Measurements from ENCODE around the gene TJP3.

Gene TJP3

DNA sequence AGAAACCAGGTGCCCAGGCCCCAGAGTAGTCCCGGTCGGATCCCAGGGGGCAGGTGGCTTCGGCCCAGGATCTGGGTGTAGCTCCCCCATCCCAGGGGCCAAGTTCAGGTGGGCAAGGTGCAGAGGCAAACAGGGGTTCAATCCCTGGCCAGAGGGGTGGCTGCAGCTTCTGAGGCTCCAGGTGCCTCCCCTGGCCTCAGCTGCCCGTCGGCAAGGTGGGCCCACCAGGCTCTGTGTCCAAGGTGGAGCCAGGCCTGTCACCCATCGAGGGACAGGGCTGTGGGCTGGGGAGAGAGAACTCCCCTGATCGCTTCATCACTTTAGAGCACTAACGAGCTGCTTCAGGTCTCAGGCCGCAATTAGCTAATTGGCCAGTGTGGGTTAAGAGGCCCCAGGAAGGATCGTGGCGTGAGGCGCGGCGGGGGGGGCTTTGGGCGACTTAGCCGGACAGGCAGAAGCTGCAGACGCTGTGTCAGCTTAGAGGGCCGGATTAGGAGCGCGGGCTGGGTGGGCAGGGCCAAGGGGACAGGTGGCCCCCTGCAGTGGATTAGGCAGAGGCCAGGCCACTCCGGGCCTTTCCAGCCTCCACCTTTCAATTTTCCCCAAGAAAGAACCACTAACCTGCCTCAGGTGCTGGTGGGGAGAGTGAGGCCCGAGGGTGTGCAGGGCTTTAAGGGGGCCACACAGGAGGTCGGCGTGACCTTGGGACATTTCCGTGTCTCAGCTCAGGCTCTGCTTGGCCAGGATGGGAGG is 66.6 kb downstream of the TJP3 start:
- Histone ChIP-seq H4K20me1 (ENCODE audit: insufficient read depth, low read length) (no peaks in the 10 kb centered on the region), H3F3A (ENCODE audit: insufficient read depth, low read length) (no peaks in the 10 kb centered on the region), H3K4me3 (ENCODE audit: low read length) (no peak overlapping the region), H3K9me3 (replicated peaks; ENCODE audit: insufficient read depth, low read length) (no peaks in the 10 kb centered on the region), H3K9ac (ENCODE audit: low read length) (no peak overlapping the region), H3K4me2 (ENCODE audit: low read depth, low read length) (no peak overlapping the region), H2AFZ (ENCODE audit: low read length) (no peak overlapping the region), H3K27ac (ENCODE audit: low read length) (no peak overlapping the region), H3K79me2 (ENCODE audit: low read length) (no peaks in the 10 kb centered on the region), H3K9me2 (replicated peaks; ENCODE audit: insufficient read depth, low read length) (no peaks in the 10 kb centered on the region), H3K4me1 (ENCODE audit: low read length) (no peaks in the 10 kb centered on the region), H3K36me3 (replicated peaks; ENCODE audit: insufficient read depth, low read length) (no peaks in the 10 kb centered on the region), H3K27me3 (replicated peaks; ENCODE audit: insufficient read depth, low read length) (peaks cover 38% of the 10 kb centered on the region)
- no peak for DNase-seq
- no peak for TF ChIP-seq EZH2 (optimal IDR thresholded peaks at IDR 0.05; ENCODE audit: low read depth, low read length)
- no peak for TF ChIP-seq EZH2phosphoT487 (IDR thresholded peaks at IDR 0.05; ENCODE audit: low read length)
- TF ChIP-seq, protein P1, sequence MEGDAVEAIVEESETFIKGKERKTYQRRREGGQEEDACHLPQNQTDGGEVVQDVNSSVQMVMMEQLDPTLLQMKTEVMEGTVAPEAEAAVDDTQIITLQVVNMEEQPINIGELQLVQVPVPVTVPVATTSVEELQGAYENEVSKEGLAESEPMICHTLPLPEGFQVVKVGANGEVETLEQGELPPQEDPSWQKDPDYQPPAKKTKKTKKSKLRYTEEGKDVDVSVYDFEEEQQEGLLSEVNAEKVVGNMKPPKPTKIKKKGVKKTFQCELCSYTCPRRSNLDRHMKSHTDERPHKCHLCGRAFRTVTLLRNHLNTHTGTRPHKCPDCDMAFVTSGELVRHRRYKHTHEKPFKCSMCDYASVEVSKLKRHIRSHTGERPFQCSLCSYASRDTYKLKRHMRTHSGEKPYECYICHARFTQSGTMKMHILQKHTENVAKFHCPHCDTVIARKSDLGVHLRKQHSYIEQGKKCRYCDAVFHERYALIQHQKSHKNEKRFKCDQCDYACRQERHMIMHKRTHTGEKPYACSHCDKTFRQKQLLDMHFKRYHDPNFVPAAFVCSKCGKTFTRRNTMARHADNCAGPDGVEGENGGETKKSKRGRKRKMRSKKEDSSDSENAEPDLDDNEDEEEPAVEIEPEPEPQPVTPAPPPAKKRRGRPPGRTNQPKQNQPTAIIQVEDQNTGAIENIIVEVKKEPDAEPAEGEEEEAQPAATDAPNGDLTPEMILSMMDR (IDR thresholded peaks at IDR 0.05; ENCODE audit: low read length): no peak

DNA sequence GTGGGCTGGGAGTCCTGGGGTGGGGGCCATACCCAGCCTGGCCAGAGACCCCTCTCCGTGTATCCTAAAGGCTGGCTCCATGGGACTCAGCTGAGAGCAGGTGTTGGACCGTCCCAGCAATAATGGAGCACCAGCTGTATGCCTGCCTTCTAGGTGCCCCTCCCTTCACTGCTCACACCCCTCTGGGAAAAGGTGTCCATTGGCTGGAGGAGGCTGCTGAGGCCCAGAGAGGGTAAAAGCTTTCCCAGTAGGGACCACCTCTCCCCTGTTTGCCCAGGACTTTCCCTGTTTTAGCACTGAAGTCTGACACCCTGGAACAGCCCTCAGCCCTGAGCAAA is 67.2 kb downstream of the TJP3 start:
- peaks cover 38% of the 10 kb centered on the region for H3K27me3 ChIP-seq (replicated peaks; ENCODE audit: insufficient read depth, low read length)
- H3K9me2 ChIP-seq (replicated peaks; ENCODE audit: insufficient read depth, low read length): no peaks in the 10 kb centered on the region
- no peak overlapping the region for H3K4me2 ChIP-seq (ENCODE audit: low read depth, low read length)
- H3K9ac ChIP-seq (ENCODE audit: low read length): no peak overlapping the region
- H3K36me3 ChIP-seq (replicated peaks; ENCODE audit: insufficient read depth, low read length): no peaks in the 10 kb centered on the region
- no peak overlapping the region for H3K4me3 ChIP-seq (ENCODE audit: low read length)
- H4K20me1 ChIP-seq (ENCODE audit: insufficient read depth, low read length): no peaks in the 10 kb centered on the region
- no peak for DNase-seq
- no peaks in the 10 kb centered on the region for H3F3A ChIP-seq (ENCODE audit: insufficient read depth, low read length)
- H3K9me3 ChIP-seq (replicated peaks; ENCODE audit: insufficient read depth, low read length): no peaks in the 10 kb centered on the region
- H3K4me1 ChIP-seq (ENCODE audit: low read length): no peaks in the 10 kb centered on the region
- no peaks in the 10 kb centered on the region for H3K79me2 ChIP-seq (ENCODE audit: low read length)
- TF ChIP-seq EZH2 (optimal IDR thresholded peaks at IDR 0.05; ENCODE audit: low read depth, low read length) (no peak), EZH2phosphoT487 (IDR thresholded peaks at IDR 0.05; ENCODE audit: low read length) (no peak)
- TF ChIP-seq, protein P1 (IDR thresholded peaks at IDR 0.05; ENCODE audit: low read length): no peak
- no peak overlapping the region for H2AFZ ChIP-seq (ENCODE audit: low read length)
- H3K27ac ChIP-seq (ENCODE audit: low read length): no peak overlapping the region

DNA sequence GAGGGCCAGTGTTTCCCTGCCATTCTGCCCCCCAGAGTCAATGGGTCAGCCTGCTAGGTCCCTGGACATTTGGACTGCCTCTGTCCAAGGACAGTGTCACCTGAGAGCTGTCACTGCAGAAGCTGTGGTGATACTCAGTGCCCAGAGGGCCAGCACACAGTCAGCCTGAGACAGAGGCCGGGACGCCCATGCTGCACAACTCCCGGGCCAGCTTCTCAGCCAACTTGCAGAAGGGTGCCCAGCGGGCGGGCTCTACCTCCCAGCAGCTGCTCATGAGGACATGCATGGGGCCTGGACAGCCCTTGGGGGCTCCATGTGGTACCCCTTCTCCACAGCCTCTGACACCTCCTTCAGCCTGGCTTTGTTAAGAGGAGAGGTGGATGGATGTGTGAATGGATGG is 67.6 kb downstream of the TJP3 start:
- H2AFZ ChIP-seq (ENCODE audit: low read length): no peak overlapping the region
- no peak overlapping the region for H3K9ac ChIP-seq (ENCODE audit: low read length)
- no peaks in the 10 kb centered on the region for H3F3A ChIP-seq (ENCODE audit: insufficient read depth, low read length)
- no peaks in the 10 kb centered on the region for H3K4me1 ChIP-seq (ENCODE audit: low read length)
- H4K20me1 ChIP-seq (ENCODE audit: insufficient read depth, low read length): no peaks in the 10 kb centered on the region
- H3K79me2 ChIP-seq (ENCODE audit: low read length): no peaks in the 10 kb centered on the region
- H3K9me2 ChIP-seq (replicated peaks; ENCODE audit: insufficient read depth, low read length): no peaks in the 10 kb centered on the region
- peaks cover 42% of the 10 kb centered on the region for H3K27me3 ChIP-seq (replicated peaks; ENCODE audit: insufficient read depth, low read length)
- no peak for DNase-seq
- H3K27ac ChIP-seq (ENCODE audit: low read length): no peak overlapping the region
- H3K4me3 ChIP-seq (ENCODE audit: low read length): no peak overlapping the region
- no peaks in the 10 kb centered on the region for H3K36me3 ChIP-seq (replicated peaks; ENCODE audit: insufficient read depth, low read length)
- H3K9me3 ChIP-seq (replicated peaks; ENCODE audit: insufficient read depth, low read length): no peaks in the 10 kb centered on the region
- H3K4me2 ChIP-seq (ENCODE audit: low read depth, low read length): no peak overlapping the region
- TF ChIP-seq EZH2 (optimal IDR thresholded peaks at IDR 0.05; ENCODE audit: low read depth, low read length): no peak
- TF ChIP-seq, protein P1 (IDR thresholded peaks at IDR 0.05; ENCODE audit: low read length): no peak
- TF ChIP-seq EZH2phosphoT487 (IDR thresholded peaks at IDR 0.05; ENCODE audit: low read length): no peak
